ENCODE results near the gene PDE1A. TPM values are rescaled to one million over a fixed set of nuclear protein-coding genes. Genes with fewer than 3 reads are reported as not detected.

The PDE1A gene
- total and polyA plus RNA-seq, 2 of the 13 experiments (the other 11 are each of a cell fraction or from before 2014, with no cell fraction given): not detected

- Histone ChIP-seq H4K20me1 (ENCODE audit: insufficient read depth, low read length) (no peaks in the 10 kb centered on the region), H3K9me3 (ENCODE audit: low read length) (no peaks in the 10 kb centered on the region), H3K27ac (ENCODE audit: extremely low read length, insufficient read depth, low read length) (no peak overlapping the region), H3K4me2 (ENCODE audit: low read depth, low read length) (no peak overlapping the region), H3K36me3 (replicated peaks in 1 of 2; ENCODE audit: control insufficient read depth in 1 of 2, insufficient read depth in 2 of 2, low read length in 2 of 2) (no peaks in the 10 kb centered on the region), H3K4me1 (ENCODE audit: insufficient read depth, low read length) (no peaks in the 10 kb centered on the region), H3K4me3 (replicated peaks in 1 of 3; ENCODE audit: insufficient read depth in 1 of 3, low read depth in 2 of 3, low read length in 3 of 3) (no peak overlapping the region), H3K79me2 (ENCODE audit: insufficient read depth, low read length) (no peaks in the 10 kb centered on the region), H2AFZ (ENCODE audit: low read length) (no peak overlapping the region), H3K9ac (ENCODE audit: insufficient read depth, low read depth, low read length) (no peak overlapping the region), H3K27me3 (ENCODE audit: control insufficient read depth in 1 of 2, insufficient read depth in 2 of 2, low read length in 2 of 2) (no peaks in the 10 kb centered on the region)
- 4% methylated on average over 2 of the region's 2 CpGs for WGBS (ENCODE audit: low lambda C conversion rate)
- FAIRE-seq (no peak), DNase-seq (ENCODE audit: low spot score) (no peak), ATAC-seq (no peak)
- CTCF ChIA-PET (ENCODE audit: low intra/inter-chr PET ratio, low total read pairs): no interaction called here
- no peak for TF ChIP-seq GATAD1 (CRISPR knock-in tag; IDR thresholded peaks at IDR 0.05)
- no peak for TF ChIP-seq CC2D1A (CRISPR knock-in tag; IDR thresholded peaks at IDR 0.05)
- no peak for TF ChIP-seq SP2 (CRISPR knock-in tag; IDR thresholded peaks at IDR 0.05)
- no peak for TF ChIP-seq SETDB1 (CRISPR knock-in tag; IDR thresholded peaks at IDR 0.05; ENCODE audit: borderline replicate concordance)
- no peak for TF ChIP-seq SP4 (CRISPR knock-in tag; IDR thresholded peaks at IDR 0.05)
- TF ChIP-seq ZNF609 (CRISPR knock-in tag; IDR thresholded peaks at IDR 0.05; ENCODE audit: borderline replicate concordance): no peak
- no peak for TF ChIP-seq SRSF4 (IDR thresholded peaks at IDR 0.05; ENCODE audit: low read depth, low read length, poor library complexity, severe bottlenecking)
- TF ChIP-seq ZBTB20 (CRISPR knock-in tag; IDR thresholded peaks at IDR 0.05; ENCODE audit: borderline replicate concordance, low read depth): no peak
- no peak for TF ChIP-seq ZNF263 (CRISPR knock-in tag; IDR thresholded peaks at IDR 0.05)
- TF ChIP-seq CEBPB (IDR thresholded peaks at IDR 0.05; ENCODE audit: borderline replicate concordance, low read depth, low read length): no peak
- no peak for TF ChIP-seq ZNF33B (CRISPR knock-in tag; IDR thresholded peaks at IDR 0.05)
- TF ChIP-seq HNF1B (CRISPR knock-in tag; IDR thresholded peaks at IDR 0.05): no peak
- no TSS peak for BruUV-seq (replicated peaks)
- POLR2A ChIA-PET: no interaction called here
- intact Hi-C loops (cut with micrococcal nuclease; ENCODE audit: unreplicated experiment): no loop called here
- in situ Hi-C loops (cut with HindIII; ENCODE audit: extremely low pct_ligation_motif_present, low pct_unique_long_range_greater_than_20kb): no loop called here
These were observed 21.0 kb upstream of the PDE1A start for GRCh38 chr2:182447863-182448262.

Data from HepG2 (cell line).